ENCODE results near the gene HDAC4.
"Not testable (repeated sequence)": the region's sequence is repeated elsewhere in the genome, so short reads cannot be mapped to it uniquely, and the experiment has no call there.

HDAC4 gene

GRCh38 chr2:239400596-239401066 is at the start of gene HDAC4:
TSS of gene HDAC4 (minus strand) at chr2:239401020. CDS start at chr2:239352699, 48,321 bp downstream.
- DNase-seq (ENCODE audit: low read depth in 1 of 2, low spot score in 1 of 2): no peak

DNA sequence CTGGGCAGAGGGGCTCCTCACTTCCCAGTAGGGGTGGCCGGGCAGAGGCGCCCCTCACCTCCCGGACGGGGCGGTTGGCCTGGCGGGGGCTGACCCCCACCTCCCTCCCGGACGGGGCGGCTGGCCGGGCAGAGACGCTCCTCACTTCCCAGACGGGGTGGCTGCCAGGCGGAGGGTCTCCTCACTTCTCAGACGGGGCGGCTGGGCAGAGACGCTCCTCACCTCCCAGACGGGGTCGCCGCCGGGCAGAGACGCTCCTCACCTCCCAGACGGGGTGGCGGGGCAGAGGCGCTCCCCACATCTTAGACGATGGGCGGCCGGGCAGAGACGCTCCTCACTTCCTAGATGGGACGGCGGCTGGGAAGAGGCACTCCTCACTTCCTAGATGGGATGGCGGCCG is 48.6 kb upstream of the HDAC4 start:
- DNase-seq (ENCODE audit: low read depth in 1 of 2, low spot score in 1 of 2): not testable (repeated sequence)

- no peak for DNase-seq (ENCODE audit: low read depth in 1 of 2, low spot score in 1 of 2)
These were observed 45.1 kb upstream of the HDAC4 start for GRCh38 chr2:239445771-239446524.

DNA sequence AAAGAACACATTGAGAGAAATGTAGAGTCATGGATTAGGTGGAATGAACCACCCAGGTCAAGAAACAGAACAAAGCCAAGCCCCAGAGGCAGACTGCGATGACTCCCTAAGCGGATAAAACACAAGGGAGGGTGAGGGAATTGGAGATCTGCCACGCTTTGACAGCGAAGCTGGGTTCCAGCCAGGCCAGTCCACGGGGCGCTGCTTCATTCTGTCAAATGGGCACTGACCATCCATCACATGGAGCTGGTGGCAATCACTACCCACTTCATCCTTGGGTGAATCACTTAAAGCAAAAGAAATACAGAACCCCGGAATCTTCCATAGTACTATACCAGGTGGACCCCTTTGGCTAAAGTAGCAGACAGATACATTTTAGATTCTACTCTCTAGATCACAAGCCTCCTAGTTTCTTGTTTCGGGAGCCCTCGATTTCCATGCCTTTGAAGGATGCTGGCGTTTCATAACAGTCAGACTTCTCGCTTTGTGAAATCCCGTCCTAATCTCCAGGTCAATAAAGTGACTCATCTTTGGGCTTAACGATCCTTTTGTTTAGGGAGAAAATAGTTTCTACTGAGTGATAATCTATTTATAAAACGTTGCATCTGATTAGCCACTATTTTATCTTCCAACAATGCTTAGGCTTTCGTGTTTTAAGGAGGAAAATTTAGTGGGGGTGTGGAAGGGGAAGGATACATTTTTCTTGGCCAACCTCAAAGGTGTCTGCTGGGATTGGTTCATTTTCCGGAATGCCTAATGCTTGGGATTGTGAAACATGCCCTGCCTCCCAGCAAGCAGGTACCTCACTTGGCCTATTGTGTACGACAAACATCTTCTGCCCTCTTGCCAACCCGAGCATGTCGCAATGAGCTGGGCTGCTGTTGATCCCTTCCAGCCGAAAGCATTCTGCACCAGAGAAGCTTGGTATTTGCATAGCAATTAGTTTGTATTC is 44.1 kb upstream of the HDAC4 start:
- no peak for DNase-seq (ENCODE audit: low read depth in 1 of 2, low spot score in 1 of 2)

- no peak for DNase-seq (ENCODE audit: low read depth in 1 of 2, low spot score in 1 of 2)
These were observed 43.1 kb upstream of the HDAC4 start for GRCh38 chr2:239443666-239444567.

DNA sequence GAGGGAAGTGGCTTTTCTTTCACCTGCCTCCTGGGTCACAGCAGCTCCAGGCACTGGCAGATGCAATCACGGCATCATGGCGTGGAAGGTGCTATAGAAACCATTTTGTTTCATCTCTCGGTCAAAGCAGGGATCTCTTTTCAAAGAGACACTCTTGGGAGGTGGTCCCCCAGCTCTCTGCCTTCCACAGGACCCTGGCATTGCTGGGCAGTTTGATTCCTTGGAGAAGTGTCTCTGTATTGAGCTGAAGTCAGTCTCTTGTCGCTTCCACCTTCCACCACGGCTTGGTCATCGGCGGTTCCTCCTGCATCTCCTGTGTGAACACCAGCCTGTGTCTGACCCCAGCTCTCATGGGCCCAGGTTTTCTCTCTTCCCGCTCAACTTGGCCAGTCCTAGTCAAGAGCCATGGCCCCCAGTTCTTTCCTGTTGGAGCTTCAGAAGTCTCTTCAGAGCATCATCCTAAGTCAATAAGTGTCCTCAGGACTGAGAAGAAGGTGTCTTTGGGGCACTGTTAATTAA is 42.3 kb upstream of the HDAC4 start:
- no peak for DNase-seq (ENCODE audit: low read depth in 1 of 2, low spot score in 1 of 2)

- no peak for DNase-seq (ENCODE audit: low read depth in 1 of 2, low spot score in 1 of 2)
These were observed 41.4 kb upstream of the HDAC4 start for GRCh38 chr2:239442192-239442591.

DNA sequence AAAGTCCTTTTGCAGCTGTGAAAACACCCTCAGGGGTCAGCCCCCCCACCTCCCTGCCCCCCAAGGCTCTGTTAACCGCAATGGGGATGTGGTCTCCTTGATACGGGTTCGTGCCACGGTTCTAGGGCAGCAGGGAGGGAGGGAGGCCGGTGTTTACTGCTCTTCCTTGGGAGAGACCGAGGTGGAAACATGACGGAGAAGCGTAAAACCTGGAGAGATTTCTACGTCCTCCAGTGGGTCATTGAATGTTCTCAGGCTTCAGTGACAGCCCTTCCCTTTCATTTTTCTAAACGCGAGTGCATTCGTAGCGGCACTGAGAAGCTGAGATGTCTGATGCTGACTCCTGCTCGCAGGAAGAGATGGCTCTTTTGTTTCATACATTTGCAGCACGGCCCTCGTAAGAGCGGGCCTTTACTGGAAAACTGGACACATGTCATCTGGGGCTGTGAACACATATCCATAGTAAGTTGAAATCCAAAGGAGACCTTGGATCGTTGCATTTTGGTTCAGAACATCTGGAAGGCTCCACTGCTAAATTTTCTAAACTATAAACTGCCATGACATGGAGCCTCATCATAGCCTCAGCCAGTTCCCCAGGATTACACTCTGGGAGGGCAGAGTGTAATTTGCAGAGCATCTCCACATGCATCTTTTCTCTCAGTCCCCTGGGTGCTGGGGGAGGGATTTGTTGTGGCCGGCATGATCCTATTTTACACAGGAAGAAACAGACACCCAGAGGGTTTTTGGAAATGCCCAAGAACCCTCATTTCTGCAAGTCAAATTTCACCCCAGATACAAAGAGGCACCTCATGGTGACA is 40.6 kb upstream of the HDAC4 start:
- DNase-seq (ENCODE audit: low read depth in 1 of 2, low spot score in 1 of 2): no peak

DNA sequence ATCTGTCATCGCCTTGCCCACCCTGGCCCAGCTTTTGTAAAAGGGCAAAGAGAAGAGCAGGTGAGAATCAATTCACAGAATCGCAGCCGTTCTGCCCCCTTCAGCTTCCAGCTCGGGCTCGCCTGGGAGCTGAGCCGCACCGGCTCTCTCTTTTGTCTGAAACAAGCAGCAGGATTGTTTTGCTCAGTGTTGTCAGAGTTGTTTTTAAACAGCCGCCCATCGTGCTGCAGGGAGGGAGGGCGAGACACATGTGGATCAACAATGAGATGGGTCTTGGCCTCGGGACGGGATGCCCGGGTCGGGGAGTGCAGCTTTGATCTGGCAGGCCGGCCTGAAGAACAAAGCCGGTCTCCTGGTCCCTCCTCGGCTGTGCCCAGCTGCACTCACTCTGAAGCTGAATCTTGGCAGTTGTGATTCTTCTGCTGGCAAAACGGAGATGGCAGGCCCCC is 39.7 kb upstream of the HDAC4 start:
- DNase-seq (ENCODE audit: low read depth in 1 of 2, low spot score in 1 of 2): no peak

GRCh38 chr2:239439754-239440315 is 39.0 kb upstream of the HDAC4 start:
- DNase-seq (ENCODE audit: low read depth in 1 of 2, low spot score in 1 of 2): no peak

- no peak for DNase-seq (ENCODE audit: low read depth in 1 of 2, low spot score in 1 of 2)
These were observed 38.4 kb upstream of the HDAC4 start for GRCh38 chr2:239438995-239439753.

DNA sequence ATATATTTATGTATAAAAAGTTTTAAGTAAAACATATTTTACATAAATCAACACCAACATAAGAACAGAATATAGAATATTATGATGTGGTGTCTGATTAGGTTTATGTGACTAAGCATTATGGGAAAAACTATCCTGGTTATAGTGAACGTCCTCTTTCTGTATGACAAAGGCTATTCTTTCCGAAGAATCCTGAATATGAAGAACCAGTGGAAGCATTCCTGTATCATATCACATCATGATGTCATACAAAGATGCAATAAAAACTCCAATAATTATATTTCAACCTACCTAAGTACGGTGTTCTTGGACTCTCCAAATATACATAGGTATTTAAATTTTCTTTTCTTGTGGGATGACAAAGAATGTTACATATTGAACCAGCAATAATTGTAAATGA is 37.5 kb upstream of the HDAC4 start:
- DNase-seq (ENCODE audit: low read depth in 1 of 2, low spot score in 1 of 2): no peak

DNA sequence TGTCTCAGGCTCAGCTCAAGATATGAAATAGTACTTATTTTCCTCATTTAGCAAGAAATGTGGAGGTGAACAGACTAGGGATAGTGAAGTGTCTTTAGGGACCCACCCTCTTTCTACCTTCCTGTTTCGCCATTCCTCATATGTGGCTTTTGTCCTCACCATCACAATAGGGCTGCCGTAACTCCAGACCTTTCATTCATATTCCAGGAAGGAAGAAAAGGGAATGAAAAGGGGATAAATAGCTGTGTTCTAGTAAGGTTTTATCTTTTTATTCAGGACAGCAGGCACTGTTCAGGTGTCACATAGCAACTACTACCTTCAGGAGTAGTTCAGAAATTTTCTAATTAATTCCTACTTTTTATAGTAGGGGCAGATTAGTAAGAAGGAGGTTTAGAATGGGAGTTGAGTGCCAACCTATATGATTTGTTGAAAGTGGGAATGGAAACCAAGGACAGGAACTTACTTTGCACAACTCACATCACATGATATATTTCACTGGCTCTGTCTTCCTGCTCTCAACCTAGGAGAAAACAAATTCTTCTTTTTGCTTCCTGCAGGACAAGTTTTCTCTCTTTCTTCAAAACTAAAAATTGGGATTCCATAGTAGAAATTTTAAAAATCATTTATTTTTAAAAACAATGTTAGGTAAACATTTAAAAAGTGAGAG is 36.0 kb upstream of the HDAC4 start:
- no peak for DNase-seq (ENCODE audit: low read depth in 1 of 2, low spot score in 1 of 2)

DNA sequence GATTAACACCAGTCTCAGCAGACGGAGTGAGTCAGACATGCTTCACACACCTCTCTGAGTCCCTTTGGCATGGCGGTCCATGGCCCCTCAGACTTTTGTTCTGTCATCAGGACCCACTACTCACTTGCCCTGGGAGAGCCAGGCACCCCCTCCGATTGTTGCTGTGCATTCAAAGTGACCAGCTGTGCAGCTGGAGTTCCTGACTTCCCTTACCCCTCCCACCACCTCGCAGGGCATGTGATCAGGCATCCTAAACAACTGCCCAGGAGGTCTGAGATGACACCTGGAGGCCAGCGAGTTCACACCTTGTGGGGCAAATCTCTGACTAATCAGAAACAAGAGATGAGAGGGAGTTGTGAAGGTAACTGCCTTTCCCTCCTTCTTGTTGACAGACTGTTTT is 35.3 kb upstream of the HDAC4 start:
- DNase-seq (ENCODE audit: low read depth in 1 of 2, low spot score in 1 of 2): no peak

DNA sequence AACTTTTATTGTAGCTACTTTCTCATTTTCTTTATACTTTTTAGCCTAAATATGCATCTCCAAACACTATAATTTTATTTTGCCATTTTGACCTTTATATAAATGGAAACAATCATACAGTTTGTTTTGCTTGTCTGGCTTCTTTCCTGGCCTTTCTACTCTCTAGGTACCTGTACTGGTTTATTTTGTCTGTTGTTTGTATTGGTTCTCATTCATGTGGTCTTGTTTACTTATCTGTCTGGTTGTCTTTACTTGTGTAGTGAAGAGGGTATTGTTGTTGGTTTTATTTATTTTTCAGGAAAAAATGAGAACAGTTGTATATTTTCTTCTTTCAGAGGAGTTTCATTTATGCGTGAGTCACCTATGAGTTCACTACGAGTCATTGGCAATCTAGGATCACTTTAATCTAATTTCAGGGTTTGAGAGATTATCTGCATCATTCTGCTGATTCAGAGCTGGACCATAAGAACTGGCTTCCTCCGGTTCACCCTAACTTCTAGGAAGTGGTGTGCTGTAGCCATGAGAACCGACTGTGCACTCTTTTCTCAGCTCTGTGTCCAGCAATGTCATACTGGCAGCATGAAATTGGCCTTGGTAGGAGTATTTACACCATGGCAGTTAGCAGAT is 33.1 kb upstream of the HDAC4 start:
- no peak for DNase-seq (ENCODE audit: low read depth in 1 of 2, low spot score in 1 of 2)

DNA sequence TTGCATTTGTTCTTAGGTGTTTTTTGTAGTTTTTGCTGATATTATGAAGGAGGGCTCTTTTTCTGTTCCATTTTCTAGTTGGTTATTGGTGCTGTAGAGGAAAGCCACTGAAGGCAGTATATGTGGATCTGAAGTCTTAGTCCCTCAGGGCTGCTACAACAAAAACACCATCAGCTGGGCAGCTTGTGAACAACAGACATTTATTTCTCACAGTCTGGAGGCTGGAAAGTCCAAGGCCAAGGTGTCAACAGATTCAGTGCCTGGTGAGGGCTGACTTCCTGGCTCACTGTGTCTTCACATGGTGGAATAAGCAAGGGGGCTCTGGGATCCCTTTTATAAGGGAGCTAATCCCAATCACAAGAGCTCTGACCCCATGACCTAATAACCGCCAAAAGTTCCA is 31.4 kb upstream of the HDAC4 start:
- DNase-seq (ENCODE audit: low read depth in 1 of 2, low spot score in 1 of 2): no peak

DNA sequence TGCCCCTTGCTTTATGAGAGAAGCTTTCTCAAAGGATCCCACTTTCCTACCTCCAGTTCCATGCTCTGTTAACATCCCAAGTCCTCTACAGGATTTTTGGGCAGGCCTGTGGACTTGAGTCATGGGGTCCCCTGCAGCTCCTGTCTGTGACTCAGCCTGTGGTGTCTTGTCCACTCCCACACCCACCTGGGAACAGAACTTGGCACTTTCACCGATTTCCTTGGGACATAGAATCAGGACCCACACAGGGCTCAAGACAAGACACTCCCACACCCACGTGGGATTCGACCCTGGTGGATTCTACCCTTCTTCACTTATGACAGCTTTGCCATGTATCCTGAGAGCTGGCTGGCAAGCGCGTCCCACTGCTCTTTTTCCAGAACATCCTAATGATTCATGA is 30.7 kb upstream of the HDAC4 start:
- no peak for DNase-seq (ENCODE audit: low read depth in 1 of 2, low spot score in 1 of 2)

All from activated CD4-positive, alpha-beta T cell treated with anti-CD3 and anti-CD28 coated beads, Interleukin-2, amount 50 U/mL, for 24 hours (primary cell).